SK-N-SH treated with all-trans-retinoic acid at 6 μM for 48 hours (cell line): Measurements from ENCODE around the gene MLLT6.
A peak's percentile ranks its signal among the peaks of the same experiment; 100 is the strongest.

Experiments used
- ATAC-seq: fragments of 200-7000 bp; cut with Tn5 transposase; 3 replicates; pipeline ENCODE4 v1.9.1; 2020; ENCODE audit warnings: mild to moderate bottlenecking, moderate library complexity
- ARNTL ChIP-seq: fragments of 450-650 bp; formaldehyde crosslinking; IDR thresholded peaks from 2 replicates; pipeline ENCODE4 v1.5.0; 2020; ENCODE audit warnings: low read depth, mild to moderate bottlenecking, moderate library complexity, borderline replicate concordance
- BACH2 ChIP-seq: fragments of 250-450 bp; sonication (Bioruptor Pico); IDR thresholded peaks from 2 replicates; pipeline ENCODE4 v1.9.0; 2021; ENCODE audit warnings: mild to moderate bottlenecking, borderline replicate concordance
- CSDC2 ChIP-seq: fragments of 250-450 bp; sonication (Bioruptor Pico); IDR thresholded peaks from 2 replicates; pipeline ENCODE4 v1.5.0; 2020; ENCODE audit warnings: mild to moderate bottlenecking, moderate library complexity
- ESRRG ChIP-seq: fragments of 250-450 bp; sonication (Bioruptor Pico); IDR thresholded peaks from 2 replicates; pipeline ENCODE4 v1.6.1; 2021; ENCODE audit warnings: mild to moderate bottlenecking
- GLIS3 ChIP-seq: fragments of 250-450 bp; sonication (Bioruptor Pico); IDR thresholded peaks from 2 replicates; pipeline ENCODE4 v1.5.0; 2020; ENCODE audit warnings: mild to moderate bottlenecking, moderate library complexity
- ISL1 ChIP-seq: fragments of 250-450 bp; sonication (Bioruptor Pico); IDR thresholded peaks from 2 replicates; pipeline ENCODE4 v2.1.2; 2022; ENCODE audit warnings: mild to moderate bottlenecking, moderate library complexity
- OSR1 ChIP-seq: fragments of 250-450 bp; sonication (Bioruptor Pico); IDR thresholded peaks from 2 replicates; pipeline ENCODE4 v1.8.0; 2022; ENCODE audit warnings: moderate library complexity, mild to moderate bottlenecking, inconsistent platforms
- PPARA ChIP-seq: fragments of 250-450 bp; sonication (Bioruptor Pico); IDR thresholded peaks from 2 replicates; pipeline ENCODE4 v1.5.0; 2020; ENCODE audit warnings: mild to moderate bottlenecking, borderline replicate concordance
- RARB ChIP-seq: fragments of 250-450 bp; sonication (Bioruptor Pico); IDR thresholded peaks from 2 replicates; pipeline ENCODE4 v1.8.0; 2021; ENCODE audit warnings: mild to moderate bottlenecking, moderate library complexity
- TOX ChIP-seq: fragments of 250-450 bp; sonication (Bioruptor Pico); IDR thresholded peaks from 2 replicates; pipeline ENCODE4 v1.8.0; 2021; ENCODE audit warnings: mild to moderate bottlenecking, moderate library complexity, borderline replicate concordance
- ZFP3 ChIP-seq: fragments of 250-450 bp; sonication (Bioruptor Pico); IDR thresholded peaks from 2 replicates; pipeline ENCODE4 v1.5.0; 2020; ENCODE audit warnings: mild to moderate bottlenecking, moderate library complexity
- ZFP30 ChIP-seq: fragments of 450-650 bp; formaldehyde crosslinking; IDR thresholded peaks from 2 replicates; pipeline ENCODE4 v1.5.0; 2022; ENCODE audit warnings: mild to moderate bottlenecking, moderate library complexity
- ZNF565 ChIP-seq: fragments of 450-650 bp; formaldehyde crosslinking; conservative IDR thresholded peaks from 2 replicates; pipeline ENCODE4 v1.5.0; 2020; ENCODE audit warnings: low read depth, mild to moderate bottlenecking, moderate library complexity
- ZNF70 ChIP-seq: fragments of 450-650 bp; formaldehyde crosslinking; IDR thresholded peaks from 2 replicates; pipeline ENCODE4 v1.5.0; 2020; ENCODE audit warnings: mild to moderate bottlenecking, moderate library complexity
- ZNF8 ChIP-seq: fragments of 450-650 bp; formaldehyde crosslinking; IDR thresholded peaks from 2 replicates; pipeline ENCODE4 v1.5.0; 2020; ENCODE audit warnings: mild to moderate bottlenecking, moderate library complexity
- TF ChIP-seq, protein P1 (sequence below): fragments of 250-450 bp; sonication (Bioruptor Pico); IDR thresholded peaks from 2 replicates; pipeline ENCODE4 v1.5.0; 2020; ENCODE audit warnings: mild to moderate bottlenecking, moderate library complexity
- TF ChIP-seq, protein P2 (sequence below): fragments of 250-450 bp; sonication (Bioruptor Pico); IDR thresholded peaks from 2 replicates; pipeline ENCODE4 v1.5.1; 2020; ENCODE audit warnings: low read depth, mild to moderate bottlenecking, moderate library complexity

MLLT6 gene

DNA sequence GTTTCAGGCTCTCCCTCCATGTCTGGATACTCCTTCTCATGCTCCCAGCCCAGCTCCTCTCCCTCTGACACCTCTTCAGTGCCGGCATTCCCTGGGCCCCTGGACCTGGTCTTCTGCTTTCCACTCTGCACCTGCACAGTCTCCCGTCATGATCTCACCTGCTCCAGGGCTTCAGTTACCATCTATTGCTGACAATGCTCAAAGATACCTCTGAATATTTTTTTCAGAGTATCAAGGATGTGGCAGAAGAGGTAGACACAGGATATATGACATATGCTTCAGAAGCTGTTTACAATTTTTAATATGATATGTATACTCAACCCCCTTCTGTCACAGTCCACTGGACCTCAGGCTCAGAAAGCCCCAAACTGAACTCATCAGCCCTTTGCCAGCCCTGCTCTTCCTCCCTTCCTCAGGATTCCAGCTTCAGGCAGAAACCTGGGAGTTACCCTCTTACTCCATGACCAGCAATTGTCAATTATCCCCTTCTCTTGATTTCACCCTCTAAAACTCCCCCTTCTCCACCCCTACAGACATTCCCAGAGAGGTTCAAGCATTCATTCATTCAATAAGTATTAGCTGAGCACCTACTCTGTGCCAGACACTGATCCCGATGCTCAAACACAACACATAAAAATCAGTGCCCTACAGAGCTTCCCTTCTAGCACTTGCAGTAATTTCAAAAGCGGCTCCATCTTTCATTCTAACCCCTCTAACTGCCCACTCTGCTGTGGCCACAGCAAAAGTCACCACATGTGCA, 7.8 kb upstream of the MLLT6 start:
- TF ChIP-seq BACH2 (CRISPR knock-in tag) (no peak), PPARA (no peak), ISL1 (CRISPR knock-in tag) (no peak), ESRRG (no peak), CSDC2 (no peak), ZFP3 (CRISPR knock-in tag) (no peak), GLIS3 (CRISPR knock-in tag) (no peak), ZNF70 (CRISPR knock-in tag) (no peak), TOX (CRISPR knock-in tag) (no peak)
- TF ChIP-seq, protein P1, sequence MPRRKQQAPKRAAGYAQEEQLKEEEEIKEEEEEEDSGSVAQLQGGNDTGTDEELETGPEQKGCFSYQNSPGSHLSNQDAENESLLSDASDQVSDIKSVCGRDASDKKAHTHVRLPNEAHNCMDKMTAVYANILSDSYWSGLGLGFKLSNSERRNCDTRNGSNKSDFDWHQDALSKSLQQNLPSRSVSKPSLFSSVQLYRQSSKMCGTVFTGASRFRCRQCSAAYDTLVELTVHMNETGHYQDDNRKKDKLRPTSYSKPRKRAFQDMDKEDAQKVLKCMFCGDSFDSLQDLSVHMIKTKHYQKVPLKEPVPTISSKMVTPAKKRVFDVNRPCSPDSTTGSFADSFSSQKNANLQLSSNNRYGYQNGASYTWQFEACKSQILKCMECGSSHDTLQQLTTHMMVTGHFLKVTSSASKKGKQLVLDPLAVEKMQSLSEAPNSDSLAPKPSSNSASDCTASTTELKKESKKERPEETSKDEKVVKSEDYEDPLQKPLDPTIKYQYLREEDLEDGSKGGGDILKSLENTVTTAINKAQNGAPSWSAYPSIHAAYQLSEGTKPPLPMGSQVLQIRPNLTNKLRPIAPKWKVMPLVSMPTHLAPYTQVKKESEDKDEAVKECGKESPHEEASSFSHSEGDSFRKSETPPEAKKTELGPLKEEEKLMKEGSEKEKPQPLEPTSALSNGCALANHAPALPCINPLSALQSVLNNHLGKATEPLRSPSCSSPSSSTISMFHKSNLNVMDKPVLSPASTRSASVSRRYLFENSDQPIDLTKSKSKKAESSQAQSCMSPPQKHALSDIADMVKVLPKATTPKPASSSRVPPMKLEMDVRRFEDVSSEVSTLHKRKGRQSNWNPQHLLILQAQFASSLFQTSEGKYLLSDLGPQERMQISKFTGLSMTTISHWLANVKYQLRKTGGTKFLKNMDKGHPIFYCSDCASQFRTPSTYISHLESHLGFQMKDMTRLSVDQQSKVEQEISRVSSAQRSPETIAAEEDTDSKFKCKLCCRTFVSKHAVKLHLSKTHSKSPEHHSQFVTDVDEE (CRISPR knock-in tag) = no peak
- TF ChIP-seq, protein P2, sequence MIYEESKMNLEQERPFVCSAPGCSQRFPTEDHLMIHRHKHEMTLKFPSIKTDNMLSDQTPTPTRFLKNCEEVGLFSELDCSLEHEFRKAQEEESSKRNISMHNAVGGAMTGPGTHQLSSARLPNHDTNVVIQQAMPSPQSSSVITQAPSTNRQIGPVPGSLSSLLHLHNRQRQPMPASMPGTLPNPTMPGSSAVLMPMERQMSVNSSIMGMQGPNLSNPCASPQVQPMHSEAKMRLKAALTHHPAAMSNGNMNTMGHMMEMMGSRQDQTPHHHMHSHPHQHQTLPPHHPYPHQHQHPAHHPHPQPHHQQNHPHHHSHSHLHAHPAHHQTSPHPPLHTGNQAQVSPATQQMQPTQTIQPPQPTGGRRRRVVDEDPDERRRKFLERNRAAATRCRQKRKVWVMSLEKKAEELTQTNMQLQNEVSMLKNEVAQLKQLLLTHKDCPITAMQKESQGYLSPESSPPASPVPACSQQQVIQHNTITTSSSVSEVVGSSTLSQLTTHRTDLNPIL (CRISPR knock-in tag) = no peak
- ATAC-seq = no peak

DNA sequence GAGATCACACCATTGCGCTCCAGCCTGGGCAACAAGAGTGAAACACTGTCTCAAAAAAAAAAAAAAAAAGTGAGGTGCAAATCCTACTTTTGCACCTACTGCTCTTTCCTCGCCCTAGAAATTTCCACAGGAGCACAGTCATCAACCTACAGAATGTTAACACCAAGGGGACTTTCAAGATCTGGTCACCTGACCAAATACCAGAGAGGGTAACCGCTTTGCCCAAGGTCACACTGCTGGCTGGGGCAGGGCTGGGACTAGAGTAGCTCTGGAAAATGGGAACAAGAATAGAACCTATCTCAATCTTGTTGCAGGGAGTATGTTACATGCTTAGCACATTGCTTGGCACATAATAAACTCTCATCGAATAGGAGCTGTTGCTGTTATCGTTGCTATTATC, 6.3 kb upstream of the MLLT6 start:
- TF ChIP-seq ZNF8 (CRISPR knock-in tag) (no peak), GLIS3 (CRISPR knock-in tag) (no peak), ZFP3 (CRISPR knock-in tag) (no peak), ZFP30 (CRISPR knock-in tag) (no peak), RARB (no peak), OSR1 (no peak)
- TF ChIP-seq, protein P2 (CRISPR knock-in tag) = no peak
- no peak for ATAC-seq

DNA sequence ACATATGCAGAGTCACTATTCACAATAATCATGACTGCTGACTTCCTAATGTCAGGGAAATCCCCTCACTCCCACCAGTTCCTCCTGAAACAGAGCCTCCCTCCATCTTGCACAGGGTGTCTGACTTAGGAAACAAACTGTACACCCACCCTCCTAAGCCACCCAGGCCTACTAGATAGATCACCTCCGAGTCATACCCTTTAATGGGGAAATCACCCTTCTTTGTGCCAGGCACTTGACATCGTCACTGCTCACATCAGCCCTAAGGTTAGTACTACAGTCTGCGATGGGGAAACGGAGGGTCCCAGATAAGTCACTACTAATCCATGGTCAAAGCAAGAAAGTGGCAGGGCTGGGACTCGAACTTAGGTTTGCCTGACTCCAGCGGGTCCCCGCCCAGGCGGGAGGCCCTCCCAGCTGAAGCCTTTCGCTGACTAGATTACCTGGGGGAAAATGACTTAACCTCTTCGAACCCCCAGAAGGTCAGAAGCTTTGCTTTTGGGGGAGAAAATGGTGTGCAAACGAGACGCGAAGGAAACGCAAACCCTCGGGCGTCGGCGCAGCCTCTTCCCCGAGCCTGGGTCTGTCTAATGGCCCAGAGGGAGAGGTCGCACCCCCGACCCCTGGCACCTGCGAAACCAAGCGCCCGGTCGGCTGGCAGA, 3.4 kb upstream of the MLLT6 start:
- peak; percentile 18 for ATAC-seq

DNA sequence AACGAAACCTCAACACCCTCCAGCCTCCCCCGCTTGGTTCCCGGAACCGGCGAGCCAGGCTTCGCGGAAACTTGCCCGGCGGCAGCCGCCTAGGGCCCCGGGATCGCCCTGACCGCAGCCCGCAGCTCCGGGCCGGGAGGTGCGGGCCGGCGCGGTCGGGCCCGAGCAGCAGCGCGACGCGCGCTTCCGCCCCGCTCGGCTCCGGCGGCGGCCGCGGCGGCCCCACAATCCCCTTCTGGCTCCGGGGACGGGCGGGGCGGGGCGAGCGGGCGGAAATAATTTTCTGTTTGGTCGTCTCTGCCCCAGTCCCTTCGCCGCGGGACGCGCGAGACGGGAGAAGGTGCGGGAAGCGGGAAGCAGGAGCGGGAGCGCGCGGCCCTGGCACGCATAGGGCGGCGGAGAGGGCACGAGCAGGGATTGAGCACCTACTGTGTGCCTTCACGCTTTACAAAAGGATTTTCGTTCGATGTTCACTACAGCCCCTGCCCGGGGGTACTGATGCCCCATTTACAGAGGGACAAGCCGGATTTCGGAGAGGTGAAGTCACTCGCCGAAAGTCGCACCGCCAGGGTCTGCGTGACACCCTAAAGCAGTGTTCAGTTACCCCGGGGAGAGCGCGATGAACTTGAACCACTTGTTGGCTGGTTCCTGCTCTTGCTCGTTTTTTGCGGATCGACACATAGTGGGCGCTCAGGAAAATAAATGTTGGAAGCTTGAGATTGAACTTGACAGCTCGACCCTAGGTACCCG, 2.7 kb upstream of the MLLT6 start:
- peak; percentile 82 for ATAC-seq

More for the DNA sequence above, 3.4 kb upstream of the MLLT6 start:
- TF ChIP-seq ZNF565 (CRISPR knock-in tag) (no peak), TOX (CRISPR knock-in tag) (no peak), ARNTL (no peak), ZFP3 (CRISPR knock-in tag) (no peak), CSDC2 (no peak), OSR1 (no peak), PPARA (no peak), BACH2 (CRISPR knock-in tag) (no peak)

More for the DNA sequence above, 2.7 kb upstream of the MLLT6 start:
- TF ChIP-seq, protein P1 (CRISPR knock-in tag) = 0 out of 2 replicates have a peak, but pooled peaks have one; percentile 26
- TF ChIP-seq ZNF8 (CRISPR knock-in tag) (0 out of 2 replicates have a peak, but pooled peaks have one; percentile 39), ZFP30 (CRISPR knock-in tag) (no peak)
- TF ChIP-seq, all 23 proteins: peak for 2
